Keratinocyte (primary cell): ENCODE results near the gene SPC24. TPM values are rescaled to one million over a fixed set of nuclear protein-coding genes. Genes with fewer than 3 reads are reported as not detected.
"Not testable (repeated sequence)": the region's sequence is repeated elsewhere in the genome, so short reads cannot be mapped to it uniquely, and the experiment has no call there.

ENCODE experiments used
- DNase-seq: peaks from one replicate; pipeline ENCODE4 v3.0.0-alpha.2; 2011; ENCODE audit warnings: low read depth, missing footprints, low spot score
- FAIRE-seq: peaks from 2 replicates; lab custom pipeline; 2011; peaks lifted over from hg19 to GRCh38; lab: Jason Lieb, UNC
- H2AFZ ChIP-seq: 2 replicates; pipeline ENCODE4 v1.6.0; 2012; ENCODE audit warnings: low read length, control low read depth, inconsistent platforms; ENCODE audit not compliant: control insufficient read depth
- H3K27ac ChIP-seq: 2 replicates; pipeline ENCODE4 v1.5.1; 2011; ENCODE audit warnings: low read length; ENCODE audit not compliant: control insufficient read depth, insufficient read depth
- H3K27me3 ChIP-seq: 3 replicates; pipeline ENCODE4 v1.6.0; 2011; ENCODE audit warnings: low read length; ENCODE audit not compliant: control insufficient read depth, insufficient read depth; ENCODE audit errors: extremely low read depth
- H3K36me3 ChIP-seq, 2 experiments: 2 replicates in 1 of 2; 3 replicates in 1 of 2; pipeline ENCODE4 v1.5.1; 2011; ENCODE audit warnings: low read length in 2 of 2, mild to moderate bottlenecking in 1 of 2; ENCODE audit not compliant: control insufficient read depth in 2 of 2, insufficient read depth in 2 of 2; ENCODE audit errors: extremely low read depth in 1 of 2
- H3K4me1 ChIP-seq: 3 replicates; pipeline ENCODE4 v1.5.1; 2011; ENCODE audit warnings: low read length; ENCODE audit not compliant: control insufficient read depth, insufficient read depth; ENCODE audit errors: extremely low read depth
- H3K4me2 ChIP-seq: 3 replicates; pipeline ENCODE4 v1.6.0; 2011; ENCODE audit warnings: low read depth, low read length; ENCODE audit not compliant: control insufficient read depth, insufficient read depth; ENCODE audit errors: extremely low read depth
- H3K4me3 ChIP-seq, 3 experiments: fragments of 200-600 bp in 1 of 3; sonication (generic) in 1 of 3; 2 replicates in 2 of 3; 3 replicates in 1 of 3; pipeline ENCODE4 v1.5.1; 2011 to 2016; ENCODE audit warnings: low read length in 3 of 3, mild to moderate bottlenecking in 3 of 3, control low read depth in 2 of 3, inconsistent platforms in 1 of 3, low read depth in 1 of 3, mixed read lengths in 1 of 3, mixed run types in 1 of 3, moderate library complexity in 1 of 3; ENCODE audit not compliant: control insufficient read depth in 2 of 3, insufficient read depth in 2 of 3; ENCODE audit errors: extremely low read depth in 1 of 3
- H3K79me2 ChIP-seq: 2 replicates; pipeline ENCODE4 v1.6.0; 2012; ENCODE audit warnings: low read length; ENCODE audit not compliant: control insufficient read depth, insufficient read depth
- H3K9ac ChIP-seq: 3 replicates; pipeline ENCODE4 v1.6.0; 2011; ENCODE audit warnings: low read length; ENCODE audit not compliant: control insufficient read depth, insufficient read depth; ENCODE audit errors: extremely low read depth
- H3K9me1 ChIP-seq: 3 replicates; pipeline ENCODE4 v1.6.0; 2011; ENCODE audit warnings: low read length; ENCODE audit not compliant: control insufficient read depth, insufficient read depth; ENCODE audit errors: extremely low read depth
- H3K9me3 ChIP-seq: 2 replicates; pipeline ENCODE4 v1.5.1; 2012; ENCODE audit warnings: low read depth, low read length; ENCODE audit not compliant: control insufficient read depth
- H4K20me1 ChIP-seq: 3 replicates; pipeline ENCODE4 v1.6.0; 2011; ENCODE audit warnings: low read length; ENCODE audit not compliant: control insufficient read depth, insufficient read depth; ENCODE audit errors: extremely low read depth
- EZH2 ChIP-seq: IDR thresholded peaks from one replicate; pipeline ENCODE4 v1.6.1; 2012; ENCODE audit warnings: inconsistent platforms, mild to moderate bottlenecking, low read length, moderate library complexity
- dilution Hi-C: fragments of 300-500 bp; cut with MboI; formaldehyde crosslinking; loops from one replicate; pipeline ENCODE4 v1.7.0; 2020; ENCODE audit warnings: low sequenced_read_pairs; ENCODE audit not compliant: extremely low pct_ligation_motif_present
- polyA plus RNA-seq, 5 experiments: library from polyadenylated mRNA; depleted of rRNA in 3 of 5; stranded (reverse) in 3 of 5; stranded (forward) in 1 of 5; unstranded in 1 of 5; fragments of >200 nt; gene quantifications; 1 replicate in 1 of 5; 2 replicates in 3 of 5; 3 replicates in 1 of 5; pipeline versions ENCODE4 v1.2.1 to v1.2.3, GENCODE V29; 2011 to 2012; ENCODE audit warnings: missing spikeins in 2 of 5, low read depth in 1 of 5, low replicate concordance in 1 of 5
- TF ChIP-seq, protein P1 (sequence below), 3 experiments: IDR thresholded peaks in 1 of 3; conservative IDR thresholded peaks in 1 of 3; optimal IDR thresholded peaks in 1 of 3; 2 replicates in 2 of 3; 3 replicates in 1 of 3; pipeline versions ENCODE3 to v1.5.1; 2011; ENCODE audit warnings: low read length in 3 of 3, mild to moderate bottlenecking in 3 of 3, moderate library complexity in 2 of 3, control low read depth in 1 of 3, inconsistent platforms in 1 of 3; ENCODE audit not compliant: insufficient read depth in 2 of 3; ENCODE audit errors: extremely low read depth in 1 of 3

SPC24 gene
- polyA plus RNA-seq, 1 donor (not counting 4 experiments of a cell fraction or from before 2014, with no cell fraction given), result 6.4 TPM

DNA sequence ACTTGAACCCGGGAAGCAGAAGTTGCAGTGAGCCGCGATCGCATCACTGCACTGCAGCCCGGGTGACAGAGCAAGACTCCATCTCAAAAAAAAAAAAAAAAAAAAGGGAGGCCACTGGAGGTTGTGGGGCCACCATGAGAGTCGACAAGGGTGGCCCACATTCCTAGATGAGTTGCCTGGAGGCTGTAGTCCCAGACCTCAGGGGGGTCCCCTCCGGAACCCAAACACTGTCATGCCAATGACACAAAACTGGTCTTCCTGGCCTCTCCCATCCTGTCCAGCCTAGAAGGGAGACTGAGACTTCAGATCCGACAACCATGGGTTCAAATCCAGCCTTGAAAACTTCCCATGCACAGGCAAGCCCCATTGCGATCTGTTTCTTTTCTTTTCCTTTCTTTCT lies 14.7 kb downstream of the SPC24 start:
- Histone ChIP-seq H3K4me1 (peaks cover 37% of the 10 kb centered on the region), H3K4me3 (no peak overlapping the region), H2AFZ (no peak overlapping the region), H3K27ac (no peak overlapping the region), H3K9me3 (no peaks in the 10 kb centered on the region), H3K4me2 (no peak overlapping the region), H4K20me1 (no peaks in the 10 kb centered on the region), H3K36me3 (peaks cover 0 to 8% of the 10 kb centered on the region in 2 experiments), H3K9me1 (no peaks in the 10 kb centered on the region), H3K9ac (no peak overlapping the region), H3K27me3 (no peaks in the 10 kb centered on the region), H3K79me2 (no peaks in the 10 kb centered on the region)
- no peak for TF ChIP-seq EZH2
- TF ChIP-seq, protein P1, sequence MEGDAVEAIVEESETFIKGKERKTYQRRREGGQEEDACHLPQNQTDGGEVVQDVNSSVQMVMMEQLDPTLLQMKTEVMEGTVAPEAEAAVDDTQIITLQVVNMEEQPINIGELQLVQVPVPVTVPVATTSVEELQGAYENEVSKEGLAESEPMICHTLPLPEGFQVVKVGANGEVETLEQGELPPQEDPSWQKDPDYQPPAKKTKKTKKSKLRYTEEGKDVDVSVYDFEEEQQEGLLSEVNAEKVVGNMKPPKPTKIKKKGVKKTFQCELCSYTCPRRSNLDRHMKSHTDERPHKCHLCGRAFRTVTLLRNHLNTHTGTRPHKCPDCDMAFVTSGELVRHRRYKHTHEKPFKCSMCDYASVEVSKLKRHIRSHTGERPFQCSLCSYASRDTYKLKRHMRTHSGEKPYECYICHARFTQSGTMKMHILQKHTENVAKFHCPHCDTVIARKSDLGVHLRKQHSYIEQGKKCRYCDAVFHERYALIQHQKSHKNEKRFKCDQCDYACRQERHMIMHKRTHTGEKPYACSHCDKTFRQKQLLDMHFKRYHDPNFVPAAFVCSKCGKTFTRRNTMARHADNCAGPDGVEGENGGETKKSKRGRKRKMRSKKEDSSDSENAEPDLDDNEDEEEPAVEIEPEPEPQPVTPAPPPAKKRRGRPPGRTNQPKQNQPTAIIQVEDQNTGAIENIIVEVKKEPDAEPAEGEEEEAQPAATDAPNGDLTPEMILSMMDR (optimal IDR thresholded peaks at IDR 0.05 in 1 of 3, IDR thresholded peaks at IDR 0.05 in 1 of 3, conservative IDR thresholded peaks at IDR 0.05 in 1 of 3; ENCODE audit: extremely low read depth in 1 of 3, insufficient read depth in 2 of 3, low read length in 3 of 3), result no peak
- DNase-seq (no peak), FAIRE-seq (no peak)
- dilution Hi-C loops, result no loop called here

DNA sequence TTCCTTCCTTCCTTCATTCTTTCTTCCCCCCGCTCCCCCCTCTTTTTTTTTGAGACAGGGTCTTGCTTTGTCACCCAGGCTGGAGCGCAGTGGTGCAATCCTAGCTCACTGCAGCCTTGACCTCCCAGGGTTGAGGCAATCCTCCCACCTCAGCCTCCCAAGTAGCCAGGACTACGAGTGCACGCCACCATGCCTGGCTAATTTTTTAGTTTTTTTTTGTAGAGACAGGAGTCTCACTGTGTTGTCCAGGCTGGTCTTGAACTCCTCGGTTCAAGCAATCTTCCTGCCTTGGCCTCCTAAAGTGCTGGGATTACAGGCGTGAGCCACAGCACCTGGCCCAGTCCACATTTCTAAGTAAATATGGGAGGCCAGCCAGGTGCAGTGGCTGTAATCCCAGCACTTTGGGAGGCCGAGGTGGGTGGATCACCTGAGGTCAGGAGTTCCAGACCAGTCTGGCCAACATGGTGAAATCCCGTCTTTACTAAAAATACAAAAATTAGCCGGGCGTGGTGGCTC lies 15.5 kb downstream of the SPC24 start:
- H3K27ac ChIP-seq, H3K9ac ChIP-seq, H3K36me3 ChIP-seq, H3K27me3 ChIP-seq, H3K9me3 ChIP-seq, H3K4me3 ChIP-seq, H3K79me2 ChIP-seq, FAIRE-seq, H4K20me1 ChIP-seq, H2AFZ ChIP-seq, H3K4me2 ChIP-seq, dilution Hi-C loops, H3K9me1 ChIP-seq, DNase-seq: not testable (repeated sequence)
- peaks cover 37% of the 10 kb centered on the region for H3K4me1 ChIP-seq
